ENCODE measurements around the gene CDC34.

CDC34 gene, protein sequence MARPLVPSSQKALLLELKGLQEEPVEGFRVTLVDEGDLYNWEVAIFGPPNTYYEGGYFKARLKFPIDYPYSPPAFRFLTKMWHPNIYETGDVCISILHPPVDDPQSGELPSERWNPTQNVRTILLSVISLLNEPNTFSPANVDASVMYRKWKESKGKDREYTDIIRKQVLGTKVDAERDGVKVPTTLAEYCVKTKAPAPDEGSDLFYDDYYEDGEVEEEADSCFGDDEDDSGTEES

DNA sequence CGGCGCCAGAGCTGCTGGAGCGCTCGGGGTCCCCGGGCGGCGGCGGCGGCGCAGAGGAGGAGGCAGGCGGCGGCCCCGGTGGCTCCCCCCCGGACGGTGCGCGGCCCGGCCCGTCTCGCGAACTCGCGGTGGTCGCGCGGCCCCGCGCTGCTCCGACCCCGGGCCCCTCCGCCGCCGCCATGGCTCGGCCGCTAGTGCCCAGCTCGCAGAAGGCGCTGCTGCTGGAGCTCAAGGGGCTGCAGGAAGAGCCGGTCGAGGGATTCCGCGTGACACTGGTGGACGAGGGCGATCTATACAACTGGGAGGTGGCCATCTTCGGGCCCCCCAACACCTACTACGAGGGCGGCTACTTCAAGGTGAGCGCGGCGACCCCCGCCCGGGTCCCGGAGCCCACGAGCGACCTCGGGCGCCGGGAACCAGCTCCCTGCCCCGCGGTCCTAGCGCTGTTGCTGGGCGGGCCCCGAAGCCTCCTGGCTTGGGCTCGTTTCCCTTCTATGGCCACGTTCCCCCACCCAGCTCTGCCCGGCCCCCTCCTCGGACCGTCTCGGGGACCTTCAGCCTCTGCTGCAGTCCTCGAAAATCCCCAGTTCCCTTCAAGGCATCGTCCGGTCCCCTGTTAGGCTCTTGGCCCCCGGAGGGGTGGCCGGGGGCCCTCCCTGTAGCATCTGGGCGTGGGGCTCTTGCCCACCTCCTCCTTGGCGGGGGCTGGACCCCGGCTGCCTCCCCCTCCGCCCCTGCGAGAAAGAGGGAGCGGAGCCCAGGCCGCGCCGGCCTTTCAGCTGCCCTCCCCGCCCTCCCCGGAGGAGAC, at the start of gene CDC34:
CDC34 (plus strand) TSS at position 8 of the 808 bp plus-strand sequence; CDS start at position 180, 172 bp downstream.
- DNase-seq (ENCODE audit: low read depth in 2 of 2) = no peak

DNA sequence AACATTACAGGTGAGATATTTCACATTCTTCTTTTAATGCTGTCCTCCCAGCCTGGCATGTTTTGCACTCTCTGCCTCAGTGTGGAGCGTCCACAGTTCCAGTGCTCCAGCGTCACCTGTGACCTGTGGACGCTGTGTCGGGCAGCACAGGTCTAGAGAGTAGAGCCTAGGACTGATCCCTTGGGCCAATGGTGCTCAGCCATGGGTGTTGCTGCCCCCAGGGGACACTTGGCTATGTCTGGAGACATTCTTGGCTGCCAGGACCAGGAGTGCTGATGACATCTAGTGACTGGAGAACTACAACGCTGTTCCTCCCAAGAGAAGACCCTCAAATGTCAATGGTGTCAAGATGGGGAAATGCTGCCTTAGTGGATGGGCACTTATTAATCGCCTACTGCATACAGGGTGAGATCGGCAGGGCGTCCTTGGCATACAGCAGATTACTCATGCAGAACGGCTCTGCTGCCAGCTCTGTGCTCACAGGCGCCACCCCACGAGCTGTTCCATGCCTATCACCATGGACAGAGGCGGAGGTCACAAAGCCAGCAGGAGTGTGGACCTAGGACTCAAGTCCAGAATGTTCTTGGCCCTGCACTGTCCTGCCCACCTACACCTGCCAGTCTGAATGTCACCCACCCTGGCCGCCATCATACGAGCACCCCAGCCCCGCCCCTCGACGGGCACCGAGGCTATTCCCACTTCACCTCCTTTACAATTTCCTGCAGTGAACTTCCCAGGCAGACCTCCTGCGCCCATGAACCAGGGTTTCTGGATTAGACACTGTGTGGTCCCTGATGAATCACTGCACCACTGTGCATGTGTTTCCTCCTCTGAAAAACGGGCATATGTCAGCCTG, 49.1 kb upstream of the CDC34 start:
- no peak for DNase-seq (ENCODE audit: low read depth in 2 of 2)

DNA sequence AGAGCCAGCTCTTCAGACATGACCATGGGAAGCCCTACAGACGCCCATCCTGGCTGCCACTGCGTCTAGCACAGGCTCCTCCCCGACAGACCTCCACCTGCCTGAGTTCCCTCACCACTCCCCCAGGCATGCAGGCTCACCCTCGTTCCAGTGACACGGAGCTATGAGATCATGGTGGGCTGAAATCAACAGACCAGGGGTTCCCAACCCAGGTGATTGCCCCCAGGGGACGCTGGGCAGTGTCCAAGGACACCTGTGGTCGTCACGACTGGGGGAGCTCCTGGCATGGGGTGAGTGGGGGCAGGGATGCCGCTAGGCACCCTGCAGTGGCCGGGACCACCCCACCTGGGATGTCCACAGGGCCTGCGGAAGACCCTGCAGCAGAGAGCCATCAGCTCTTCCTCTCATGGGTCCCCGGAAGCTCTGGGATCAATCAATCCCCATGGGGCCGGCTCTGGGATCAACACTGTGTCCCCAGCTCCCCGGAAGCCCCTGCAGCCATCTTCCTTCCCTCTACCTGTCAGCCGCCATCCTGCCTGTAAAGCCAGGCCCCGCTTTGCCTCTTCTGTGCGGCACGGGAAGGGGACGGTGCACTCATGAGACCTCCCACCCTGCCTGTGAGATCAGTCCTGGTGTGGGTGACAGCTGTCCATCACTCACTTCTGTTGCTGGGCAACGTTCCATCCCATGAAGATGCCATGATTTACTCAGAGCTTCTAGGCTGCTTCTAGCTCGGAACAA, 48.1 kb upstream of the CDC34 start:
- no peak for DNase-seq (ENCODE audit: low read depth in 2 of 2)

DNA sequence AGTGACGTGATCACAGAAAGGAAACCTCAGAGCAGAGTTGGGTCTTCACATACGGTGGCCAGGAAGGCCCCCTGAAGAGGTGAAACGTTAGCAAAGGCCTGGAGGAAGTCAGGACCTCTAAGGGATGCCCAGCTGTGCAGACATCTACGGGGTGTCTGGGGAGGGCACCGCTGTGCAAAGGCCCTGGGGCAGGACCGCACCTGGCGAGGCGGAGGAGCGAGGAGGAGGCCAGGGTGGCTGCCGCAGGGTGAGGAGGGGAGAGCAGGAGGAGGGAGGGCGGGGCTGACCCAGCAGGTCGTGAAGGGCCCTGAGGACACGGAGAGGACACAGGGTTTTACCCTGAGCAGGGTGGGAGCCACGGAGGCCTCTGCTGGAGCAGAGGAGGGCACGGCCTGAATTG, 47.1 kb upstream of the CDC34 start:
- DNase-seq (ENCODE audit: low read depth in 2 of 2) = no peak

DNA sequence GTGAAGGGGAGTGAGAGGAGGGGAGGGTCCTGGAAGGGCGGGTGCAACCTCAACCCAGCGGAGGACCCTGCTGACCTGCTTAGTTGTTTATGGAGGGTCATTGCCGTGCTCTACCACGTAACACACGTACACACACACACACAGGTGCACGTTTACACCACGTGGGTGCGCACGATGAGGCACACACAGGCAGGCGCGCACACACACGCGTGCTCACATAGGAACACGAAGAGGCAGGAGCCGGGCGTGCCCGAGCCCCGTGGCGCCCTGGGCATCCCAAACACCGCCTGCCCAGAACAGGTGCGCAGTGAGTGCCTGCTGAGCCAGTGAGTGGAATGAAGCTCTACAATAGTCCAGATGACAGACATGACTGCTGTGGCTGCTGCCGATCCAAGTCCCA, 46.5 kb upstream of the CDC34 start:
- no peak for DNase-seq (ENCODE audit: low read depth in 2 of 2)

DNA sequence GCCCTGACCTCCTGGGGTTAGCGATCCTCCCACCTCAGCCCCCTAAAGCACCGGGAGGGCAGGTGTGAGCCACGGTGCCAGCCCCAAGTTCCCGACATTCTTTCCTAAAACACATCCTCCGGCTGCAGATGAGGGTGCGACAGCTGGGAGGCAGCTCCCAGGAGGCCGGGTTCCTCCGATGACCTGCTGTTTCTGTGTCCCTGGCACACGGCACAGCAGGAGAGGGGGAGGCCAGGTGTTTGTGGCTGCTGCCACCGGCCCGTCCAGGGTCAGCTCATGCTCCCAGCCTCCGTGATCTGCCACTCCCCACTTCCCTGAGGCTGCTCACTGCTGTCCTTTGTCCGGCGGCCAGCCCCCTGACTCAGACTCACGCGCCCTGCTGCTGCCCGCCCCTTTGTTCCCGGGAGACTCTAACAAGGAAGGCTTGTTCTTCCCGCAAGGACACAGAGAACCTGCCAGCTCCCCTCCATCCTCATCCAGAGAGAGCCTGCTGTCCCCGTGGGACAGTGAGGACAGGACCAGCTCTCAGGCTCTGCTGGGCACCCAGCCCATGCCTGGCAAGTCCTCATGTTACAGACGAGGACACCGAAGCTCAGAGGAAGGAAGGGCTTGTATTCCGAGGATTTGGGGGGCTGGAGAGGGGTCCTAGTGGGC, 45.9 kb upstream of the CDC34 start:
- DNase-seq (ENCODE audit: low read depth in 2 of 2) = no peak

DNA sequence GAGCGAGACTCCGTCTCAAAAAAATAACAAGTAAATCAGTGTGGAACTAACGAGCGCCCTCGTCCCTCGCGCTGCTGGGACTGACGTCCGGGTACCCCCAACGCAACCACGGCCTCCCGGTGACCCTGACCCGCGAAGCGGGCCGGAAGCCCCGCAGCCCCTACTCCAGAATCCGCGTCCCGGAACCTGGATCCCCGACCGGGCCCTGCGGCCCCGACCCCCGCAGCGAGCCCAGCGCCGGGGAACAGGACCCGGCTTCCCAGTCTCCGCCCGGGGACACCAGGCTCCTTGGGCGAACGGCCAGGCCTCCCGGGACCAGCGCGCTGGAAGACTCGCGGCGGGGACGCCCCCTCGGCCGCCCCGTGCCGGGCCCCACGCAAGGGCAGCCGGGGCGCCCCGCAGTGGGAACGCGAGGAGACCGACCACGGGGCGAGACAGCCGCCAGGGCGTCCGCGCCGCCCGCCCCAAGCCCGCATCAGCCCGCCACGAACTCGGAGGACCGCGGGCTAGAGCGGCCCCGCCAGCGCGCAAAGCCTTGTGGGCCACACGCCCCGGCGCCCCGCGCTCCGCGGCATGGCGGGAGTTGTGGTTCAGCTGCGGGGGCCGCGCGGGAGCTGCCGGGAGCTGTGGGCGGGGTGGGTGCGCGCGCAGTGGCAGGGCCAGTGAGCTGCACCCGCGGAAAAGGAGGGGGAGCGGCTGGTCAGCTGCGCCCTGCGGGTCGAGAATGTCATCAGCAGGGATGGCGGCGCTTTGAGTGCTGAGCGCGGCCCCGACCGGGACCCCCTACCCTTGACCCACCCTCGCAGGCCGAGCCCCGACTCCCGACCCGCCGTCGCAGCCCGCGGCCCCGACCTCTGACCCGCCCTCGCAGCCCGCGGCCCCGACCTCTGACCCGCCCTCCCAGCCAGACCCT, 42.8 kb upstream of the CDC34 start:
- DNase-seq (ENCODE audit: low read depth in 2 of 2) = peak; percentile 91 to 92

DNA sequence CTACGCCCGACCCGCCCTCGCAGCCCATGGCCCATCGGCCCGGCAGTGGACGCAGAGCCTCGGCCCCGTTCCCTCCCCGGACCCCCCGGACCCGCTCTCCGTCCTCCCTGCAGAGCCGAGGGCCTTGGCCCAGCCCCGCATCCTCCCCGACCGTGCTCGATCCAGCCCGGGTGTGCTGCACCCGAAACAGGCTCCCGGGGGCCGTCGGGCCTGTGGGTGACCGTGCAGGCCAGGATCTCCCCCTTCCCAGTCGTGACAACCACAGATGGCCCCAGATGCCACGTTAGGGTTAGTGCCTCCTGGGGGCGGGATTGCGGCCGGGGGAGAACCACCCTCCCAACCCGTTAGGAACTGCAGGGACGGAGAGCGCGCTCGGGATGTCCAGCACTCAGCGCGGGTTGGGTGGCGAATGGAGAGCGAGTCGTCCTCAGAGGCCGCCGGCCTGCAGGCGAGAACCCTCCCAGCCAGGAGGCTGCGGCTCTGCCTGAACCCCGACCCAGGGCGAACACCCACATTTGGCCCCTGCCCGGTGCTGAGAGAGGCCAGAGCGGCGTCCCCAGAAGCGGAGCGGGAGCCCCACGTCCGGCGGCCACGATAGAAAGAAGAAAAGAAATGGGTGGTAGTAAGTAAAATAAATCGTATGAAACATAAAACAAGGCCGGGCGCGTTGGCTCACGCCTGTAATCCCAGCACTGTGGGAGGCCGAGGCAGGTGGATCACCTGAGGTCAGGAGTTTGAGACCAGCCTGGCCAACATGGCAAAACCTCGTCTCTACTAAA, 42.0 kb upstream of the CDC34 start:
- DNase-seq (ENCODE audit: low read depth in 2 of 2) = no peak

DNA sequence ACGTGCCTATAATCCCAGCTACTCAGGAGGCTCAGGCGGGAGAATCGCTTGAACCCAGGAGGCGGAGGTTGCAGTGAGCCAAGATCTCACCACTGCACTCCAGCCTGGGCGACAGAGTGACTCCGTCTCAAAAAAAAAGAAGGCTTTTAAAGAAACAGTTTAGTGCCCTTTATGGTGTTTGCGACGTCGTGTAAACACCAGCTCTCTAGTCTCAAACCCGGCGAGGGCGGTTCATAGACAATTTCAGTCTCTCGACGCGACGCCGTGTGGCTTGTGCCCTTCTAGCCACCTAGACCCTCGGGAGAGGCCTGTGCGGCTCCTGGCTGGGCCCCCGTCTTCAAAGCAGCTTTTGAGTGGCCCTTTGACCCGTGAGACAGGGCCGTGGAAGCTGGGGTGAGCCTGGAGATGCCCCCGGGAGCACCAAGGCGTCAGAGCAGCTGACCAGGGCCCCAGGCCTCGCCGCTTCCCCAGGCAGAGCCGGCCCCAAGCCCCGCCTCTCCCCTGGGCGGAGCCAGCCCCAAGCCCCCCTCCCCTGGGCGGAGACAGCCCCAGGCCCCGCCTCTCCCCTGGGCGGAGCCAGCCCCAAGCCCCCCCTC, 40.3 kb upstream of the CDC34 start:
- DNase-seq (ENCODE audit: low read depth in 2 of 2) = no peak

DNA sequence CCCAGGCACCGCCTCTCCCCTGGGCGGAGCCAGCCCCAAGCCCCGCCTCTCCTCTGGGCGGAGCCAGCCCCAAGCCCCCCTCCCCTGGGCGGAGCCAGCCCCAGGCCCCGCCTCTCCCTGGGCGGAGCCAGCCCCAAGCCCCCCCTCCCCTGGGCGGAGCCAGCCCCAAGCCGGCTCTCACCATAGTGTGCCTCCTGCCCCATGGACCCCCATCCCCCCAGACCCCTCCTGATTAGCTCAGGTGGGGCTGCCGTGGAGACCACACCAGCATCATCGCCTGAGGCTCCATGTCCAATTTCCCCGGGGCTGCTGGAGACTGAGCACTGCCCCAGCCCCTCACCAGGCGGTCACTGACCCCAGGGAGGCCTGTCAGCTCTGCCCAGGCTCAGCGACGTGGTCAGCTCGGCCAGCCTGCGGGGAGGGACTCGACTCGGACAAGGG, 39.4 kb upstream of the CDC34 start:
- DNase-seq (ENCODE audit: low read depth in 2 of 2) = no peak

DNA sequence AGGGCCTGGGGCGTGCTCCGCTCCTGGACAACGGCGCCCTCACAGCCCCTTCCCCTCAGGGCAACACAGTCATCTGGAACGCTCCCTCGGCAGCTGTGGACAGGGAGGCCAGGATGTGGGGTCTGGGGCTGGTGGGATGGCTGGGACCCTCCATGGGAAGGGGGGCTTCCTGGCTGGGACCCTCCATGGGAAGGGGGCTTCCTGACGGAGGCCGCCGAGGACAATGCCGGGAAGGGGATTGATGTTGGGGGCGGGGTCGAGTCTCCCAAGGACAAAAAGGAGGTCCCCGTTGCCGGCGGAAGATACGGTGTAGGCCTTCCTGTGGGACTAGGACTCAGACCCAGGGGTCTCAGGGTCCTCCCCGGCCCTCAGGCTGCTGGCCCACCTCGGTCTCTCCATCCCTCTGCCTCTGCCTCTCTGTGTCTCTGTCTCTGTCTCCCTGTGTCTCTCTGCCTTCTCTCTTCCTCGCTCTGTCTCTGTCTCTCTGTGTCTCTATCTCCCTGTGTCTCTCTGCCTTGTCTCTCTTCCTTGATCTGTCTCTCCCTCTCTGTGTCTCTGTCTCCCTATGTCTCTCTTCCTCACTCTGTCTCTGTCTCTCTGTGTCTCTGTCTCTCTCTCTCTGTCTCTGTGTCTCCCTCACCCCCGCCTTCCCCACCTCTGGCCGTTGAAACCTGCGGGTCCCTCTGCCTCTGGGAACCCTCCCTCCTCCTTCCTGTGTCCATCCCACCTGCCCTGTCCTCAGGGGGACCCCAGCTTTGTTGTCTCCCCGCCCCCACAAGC, 38.0 kb upstream of the CDC34 start:
- DNase-seq (ENCODE audit: low read depth in 2 of 2) = no peak

DNA sequence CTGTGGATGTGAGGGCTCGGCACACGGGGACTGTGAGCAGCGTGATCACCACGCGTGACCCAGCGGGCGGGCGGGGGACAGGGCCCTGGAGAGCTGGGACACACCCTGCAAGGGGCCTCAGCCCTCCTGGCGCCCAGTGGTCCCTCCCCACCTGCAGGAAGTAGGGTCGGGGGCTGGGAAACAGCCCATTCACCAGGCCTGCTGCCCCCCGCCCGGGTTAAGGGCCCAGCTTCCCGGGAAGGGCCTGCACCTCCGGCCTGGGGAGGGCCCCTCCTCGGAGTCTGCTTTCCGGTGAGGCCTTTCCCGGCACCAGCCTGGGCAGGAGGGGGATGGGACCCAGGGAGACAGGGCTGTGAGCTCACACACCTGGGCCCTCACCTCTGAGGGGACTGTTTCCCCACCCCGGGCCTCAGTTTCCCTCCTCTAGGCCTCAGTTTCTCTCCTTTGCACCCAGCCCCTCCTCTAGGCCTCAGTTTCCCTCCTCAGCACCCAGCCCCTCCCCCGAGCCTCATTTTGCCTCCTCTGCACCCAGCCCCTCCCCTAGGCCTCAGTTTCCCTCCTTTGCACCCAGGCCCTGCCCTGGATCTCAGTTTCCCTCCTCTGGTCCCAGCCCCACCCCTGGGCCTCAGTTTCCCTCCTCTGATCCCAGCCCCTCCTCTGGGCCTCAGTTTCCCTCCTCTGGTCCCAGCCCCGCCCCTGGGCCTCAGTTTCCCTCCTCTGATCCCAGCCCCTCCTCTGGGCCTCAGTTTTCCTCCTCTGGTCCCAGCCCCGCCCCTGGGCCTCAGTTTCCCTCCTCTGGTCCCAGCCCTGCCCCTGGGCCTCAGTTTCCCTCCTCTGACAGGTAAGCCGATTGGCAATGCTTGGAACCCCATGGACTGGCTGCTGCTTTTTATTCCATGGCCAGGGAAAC, 37.1 kb upstream of the CDC34 start:
- no peak for DNase-seq (ENCODE audit: low read depth in 2 of 2)

DNA sequence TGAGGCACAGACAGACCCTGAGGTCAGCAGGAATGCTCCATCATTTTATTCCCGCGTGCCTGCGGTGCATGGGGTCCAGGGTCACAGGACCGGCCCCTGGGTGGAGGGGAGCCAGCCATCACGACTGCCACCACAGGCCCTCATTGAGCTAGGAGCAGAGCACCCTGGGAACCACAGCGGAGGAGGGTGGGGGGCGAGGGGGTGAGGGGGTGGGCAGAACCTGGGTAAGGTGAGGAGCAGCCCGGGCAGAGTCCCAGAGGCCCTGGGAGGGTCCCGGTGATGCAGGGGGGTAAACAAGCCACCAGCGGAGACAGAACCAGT, 36.5 kb upstream of the CDC34 start:
- DNase-seq (ENCODE audit: low read depth in 2 of 2) = no peak

DNA sequence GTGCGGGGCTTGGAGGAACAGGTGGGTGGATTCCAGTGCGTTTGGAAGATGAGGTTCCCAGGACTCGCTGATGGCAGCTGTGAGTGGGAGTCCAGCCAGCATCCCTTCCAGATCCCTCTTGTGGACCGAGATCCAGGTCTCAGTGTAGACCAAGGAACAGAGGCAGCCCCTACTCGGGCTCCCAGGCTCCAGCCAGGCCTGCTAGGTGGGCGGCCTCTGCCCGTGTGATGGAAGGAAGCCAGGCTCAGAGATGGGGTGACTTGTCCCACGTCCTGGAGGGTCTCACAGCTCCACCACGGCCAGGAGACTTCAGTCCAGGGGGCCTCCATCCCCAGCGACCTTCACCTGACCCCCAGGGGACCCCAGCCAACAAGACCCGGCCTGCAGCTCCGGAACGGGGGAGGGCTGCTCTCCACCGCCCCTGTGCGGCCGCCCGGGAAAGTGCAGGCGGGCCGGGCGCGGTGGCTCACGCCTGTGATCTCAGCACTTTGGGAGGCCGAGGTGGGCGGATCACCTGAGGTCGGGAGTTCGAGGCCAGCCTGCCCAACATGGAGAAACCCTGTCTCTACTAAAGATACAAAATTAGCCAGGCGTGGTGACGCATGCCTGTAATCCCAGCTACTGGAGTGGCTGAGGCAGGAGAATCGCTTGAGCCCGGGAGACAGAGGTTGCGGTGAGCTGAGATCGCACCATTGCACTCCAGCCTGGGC, 36.0 kb upstream of the CDC34 start:
- DNase-seq (ENCODE audit: low read depth in 2 of 2) = peak; percentile 36 to 50

DNA sequence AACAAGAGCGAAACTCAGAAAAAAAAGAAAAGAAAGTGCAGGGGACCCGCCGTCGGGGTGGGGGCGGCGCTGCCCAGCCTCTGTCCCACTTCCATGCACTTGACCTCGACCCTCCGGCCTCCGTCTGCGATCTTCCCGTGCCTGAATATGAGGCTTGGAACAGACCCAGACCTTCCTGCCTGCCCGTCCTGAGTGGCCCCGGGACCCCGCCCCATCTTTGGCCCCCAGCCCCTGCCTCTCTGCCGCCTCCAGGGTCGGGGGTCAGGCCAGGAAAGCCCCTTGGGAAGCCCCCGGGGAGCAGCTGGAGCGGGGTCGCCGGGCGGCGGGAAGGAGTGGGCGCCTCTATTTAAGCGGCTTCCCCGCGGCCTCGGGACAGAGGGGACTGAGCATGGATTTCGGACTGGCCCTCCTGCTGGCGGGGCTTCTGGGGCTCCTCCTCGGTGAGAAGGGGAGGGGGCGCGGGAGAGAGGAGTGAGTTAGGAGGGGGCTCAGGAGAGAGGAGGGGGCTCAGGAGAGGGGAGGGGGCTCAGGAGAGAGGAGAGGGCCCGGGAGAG, 35.4 kb upstream of the CDC34 start, which contains the start of gene MADCAM1:
MADCAM1 (plus strand) TSS at position 375 of the 554 bp plus-strand sequence; CDS start at position 389, 14 bp downstream.
- no peak for DNase-seq (ENCODE audit: low read depth in 2 of 2)

DNA sequence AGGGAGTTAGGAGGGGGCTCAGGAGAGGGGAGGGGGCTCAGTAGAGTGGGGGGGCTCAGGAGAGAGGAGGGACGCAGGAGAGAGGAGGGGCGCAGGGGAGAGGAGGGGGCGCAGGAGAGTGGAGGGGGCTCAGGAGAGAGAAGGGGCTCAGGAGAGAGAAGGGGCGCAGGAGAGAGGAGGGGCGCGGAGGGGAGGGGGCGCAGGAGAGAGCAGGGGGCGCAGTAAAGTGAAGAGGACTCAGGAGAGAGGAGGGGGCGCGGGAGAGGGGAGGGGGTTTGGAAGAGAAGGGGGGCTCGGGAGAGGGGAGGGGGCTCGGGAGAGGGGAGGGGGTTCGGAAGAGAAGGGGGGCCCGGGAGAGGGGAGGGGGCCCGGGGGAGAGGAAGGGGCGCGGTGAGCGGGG, 34.6 kb upstream of the CDC34 start:
- no peak for DNase-seq (ENCODE audit: low read depth in 2 of 2)
